ENCODE measurements around the gene AHI1. TPM values are rescaled to one million over a fixed set of nuclear protein-coding genes. Genes with fewer than 3 reads are reported as not detected.

Gene AHI1
- total and polyA plus RNA-seq, 2 donors (not counting 1 experiment from before 2014, with no cell fraction given): 14.2 to 22.8 TPM

- Histone ChIP-seq H3K4me3 (replicated peaks in 1 of 4; ENCODE audit: control extremely low read depth in 1 of 4, insufficient read depth in 1 of 4, low read depth in 3 of 4, low read length in 4 of 4) (no peak overlapping the region), H3K4me1 (ENCODE audit: control insufficient read depth, extremely low read depth, insufficient read depth, low read length) (no peaks in the 10 kb centered on the region), H3K27me3 (ENCODE audit: control insufficient read depth, insufficient read depth, low read length) (no peaks in the 10 kb centered on the region), H3K27ac (ENCODE audit: insufficient read depth, low read length) (no peak overlapping the region), H3K79me2 (ENCODE audit: control insufficient read depth, insufficient read depth, low read length) (no peaks in the 10 kb centered on the region), H3K9ac (ENCODE audit: insufficient read depth, low read length) (no peak overlapping the region), H3K4me2 (ENCODE audit: extremely low read depth, insufficient read depth, low read length) (no peak overlapping the region), H2AFZ (ENCODE audit: low read length) (no peak overlapping the region), H4K20me1 (ENCODE audit: control insufficient read depth, extremely low read depth, insufficient read depth, low read length) (no peaks in the 10 kb centered on the region), H3K36me3 (ENCODE audit: control insufficient read depth, insufficient read depth, low read length) (no peaks in the 10 kb centered on the region), H3K9me3 (ENCODE audit: control insufficient read depth, insufficient read depth, low read depth, low read length) (no peaks in the 10 kb centered on the region)
- DNase-seq (ENCODE audit: low read depth in 2 of 2): no peak
- TF ChIP-seq, protein P1, sequence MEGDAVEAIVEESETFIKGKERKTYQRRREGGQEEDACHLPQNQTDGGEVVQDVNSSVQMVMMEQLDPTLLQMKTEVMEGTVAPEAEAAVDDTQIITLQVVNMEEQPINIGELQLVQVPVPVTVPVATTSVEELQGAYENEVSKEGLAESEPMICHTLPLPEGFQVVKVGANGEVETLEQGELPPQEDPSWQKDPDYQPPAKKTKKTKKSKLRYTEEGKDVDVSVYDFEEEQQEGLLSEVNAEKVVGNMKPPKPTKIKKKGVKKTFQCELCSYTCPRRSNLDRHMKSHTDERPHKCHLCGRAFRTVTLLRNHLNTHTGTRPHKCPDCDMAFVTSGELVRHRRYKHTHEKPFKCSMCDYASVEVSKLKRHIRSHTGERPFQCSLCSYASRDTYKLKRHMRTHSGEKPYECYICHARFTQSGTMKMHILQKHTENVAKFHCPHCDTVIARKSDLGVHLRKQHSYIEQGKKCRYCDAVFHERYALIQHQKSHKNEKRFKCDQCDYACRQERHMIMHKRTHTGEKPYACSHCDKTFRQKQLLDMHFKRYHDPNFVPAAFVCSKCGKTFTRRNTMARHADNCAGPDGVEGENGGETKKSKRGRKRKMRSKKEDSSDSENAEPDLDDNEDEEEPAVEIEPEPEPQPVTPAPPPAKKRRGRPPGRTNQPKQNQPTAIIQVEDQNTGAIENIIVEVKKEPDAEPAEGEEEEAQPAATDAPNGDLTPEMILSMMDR (conservative IDR thresholded peaks at IDR 0.05 in 1 of 2, IDR thresholded peaks at IDR 0.05 in 1 of 2; ENCODE audit: low read depth in 1 of 2, low read length in 2 of 2): no peak
- TF ChIP-seq EZH2 (IDR thresholded peaks at IDR 0.05; ENCODE audit: low read length, missing control alignments): no peak
Measured at GRCh38 chr6:135295085-135295484, 202.5 kb downstream of the AHI1 start.

- no peak for TF ChIP-seq EZH2 (IDR thresholded peaks at IDR 0.05; ENCODE audit: low read length, missing control alignments)
- TF ChIP-seq, protein P1 (conservative IDR thresholded peaks at IDR 0.05 in 1 of 2, IDR thresholded peaks at IDR 0.05 in 1 of 2; ENCODE audit: low read depth in 1 of 2, low read length in 2 of 2): no peak
- H3K27ac ChIP-seq (ENCODE audit: insufficient read depth, low read length): no peak overlapping the region
- no peaks in the 10 kb centered on the region for H3K9me3 ChIP-seq (ENCODE audit: control insufficient read depth, insufficient read depth, low read depth, low read length)
- H3K9ac ChIP-seq (ENCODE audit: insufficient read depth, low read length): no peak overlapping the region
- no peaks in the 10 kb centered on the region for H3K4me1 ChIP-seq (ENCODE audit: control insufficient read depth, extremely low read depth, insufficient read depth, low read length)
- no peak overlapping the region for H3K4me2 ChIP-seq (ENCODE audit: extremely low read depth, insufficient read depth, low read length)
- peak in 1 of 2 donors; percentile 74 for DNase-seq (ENCODE audit: low read depth in 2 of 2)
- H4K20me1 ChIP-seq (ENCODE audit: control insufficient read depth, extremely low read depth, insufficient read depth, low read length): no peaks in the 10 kb centered on the region
- H3K36me3 ChIP-seq (ENCODE audit: control insufficient read depth, insufficient read depth, low read length): no peaks in the 10 kb centered on the region
- no peaks in the 10 kb centered on the region for H3K79me2 ChIP-seq (ENCODE audit: control insufficient read depth, insufficient read depth, low read length)
- no peak overlapping the region for H3K4me3 ChIP-seq (replicated peaks in 1 of 4; ENCODE audit: control extremely low read depth in 1 of 4, insufficient read depth in 1 of 4, low read depth in 3 of 4, low read length in 4 of 4)
- H3K27me3 ChIP-seq (ENCODE audit: control insufficient read depth, insufficient read depth, low read length): no peaks in the 10 kb centered on the region
- no peak overlapping the region for H2AFZ ChIP-seq (ENCODE audit: low read length)
Measured at GRCh38 chr6:135291288-135292076, 206.1 kb downstream of the AHI1 start.

- H3K36me3 ChIP-seq (ENCODE audit: control insufficient read depth, insufficient read depth, low read length): no peaks in the 10 kb centered on the region
- H4K20me1 ChIP-seq (ENCODE audit: control insufficient read depth, extremely low read depth, insufficient read depth, low read length): no peaks in the 10 kb centered on the region
- H3K27ac ChIP-seq (ENCODE audit: insufficient read depth, low read length): no peak overlapping the region
- no peaks in the 10 kb centered on the region for H3K9me3 ChIP-seq (ENCODE audit: control insufficient read depth, insufficient read depth, low read depth, low read length)
- no peaks in the 10 kb centered on the region for H3K79me2 ChIP-seq (ENCODE audit: control insufficient read depth, insufficient read depth, low read length)
- H2AFZ ChIP-seq (ENCODE audit: low read length): no peak overlapping the region
- H3K4me2 ChIP-seq (ENCODE audit: extremely low read depth, insufficient read depth, low read length): no peak overlapping the region
- no peak overlapping the region for H3K9ac ChIP-seq (ENCODE audit: insufficient read depth, low read length)
- no peak for DNase-seq (ENCODE audit: low read depth in 2 of 2)
- H3K27me3 ChIP-seq (ENCODE audit: control insufficient read depth, insufficient read depth, low read length): no peaks in the 10 kb centered on the region
- TF ChIP-seq, protein P1 (conservative IDR thresholded peaks at IDR 0.05 in 1 of 2, IDR thresholded peaks at IDR 0.05 in 1 of 2; ENCODE audit: low read depth in 1 of 2, low read length in 2 of 2): no peak
- TF ChIP-seq EZH2 (IDR thresholded peaks at IDR 0.05; ENCODE audit: low read length, missing control alignments): no peak
- no peaks in the 10 kb centered on the region for H3K4me1 ChIP-seq (ENCODE audit: control insufficient read depth, extremely low read depth, insufficient read depth, low read length)
- H3K4me3 ChIP-seq (replicated peaks in 1 of 4; ENCODE audit: control extremely low read depth in 1 of 4, insufficient read depth in 1 of 4, low read depth in 3 of 4, low read length in 4 of 4): no peak overlapping the region
Measured at GRCh38 chr6:135289816-135290215, 207.7 kb downstream of the AHI1 start.
